ENCODE measurements around the gene GNA15. TPM values are rescaled to one million over a fixed set of nuclear protein-coding genes. Genes with fewer than 3 reads are reported as not detected.

Gene GNA15
- total and polyA plus RNA-seq, 2 experiments from 2014 or later, result 0.29 to 1.5 TPM

DNA sequence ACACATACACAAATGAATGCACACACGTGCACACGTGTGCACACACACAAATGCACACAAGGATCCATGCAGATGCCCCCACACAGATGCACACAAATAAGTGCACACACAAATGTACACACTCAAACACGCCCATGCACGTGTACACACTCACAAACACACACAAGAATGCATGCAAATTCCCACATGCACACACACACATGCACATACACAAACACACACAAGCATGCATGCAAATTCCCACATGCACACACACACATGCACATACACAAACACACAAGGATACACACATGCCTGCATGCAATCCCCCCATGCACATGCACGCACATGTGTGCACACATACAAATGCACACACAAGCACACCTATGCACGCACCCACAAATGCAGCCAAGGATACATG is 13.3 kb downstream of the GNA15 start:
- no peaks in the 10 kb centered on the region for H3K4me1 ChIP-seq (ENCODE audit: insufficient read depth)
- WGBS (ENCODE audit: low lambda C conversion rate, missing lambda C conversion rate), result 92% methylated on average over 6 of the region's 6 CpGs
- no peak for DNase-seq (ENCODE audit: low spot score)
- H3K27ac ChIP-seq, result no peak overlapping the region
- H3K79me2 ChIP-seq, result no peaks in the 10 kb centered on the region
- TF ChIP-seq CTCF (IDR thresholded peaks at IDR 0.05; ENCODE audit: poor library complexity) (no peak), EZH2 (IDR thresholded peaks at IDR 0.05; ENCODE audit: borderline replicate concordance) (no peak), EZH2phosphoT487 (IDR thresholded peaks at IDR 0.05; ENCODE audit: low read depth, severe bottlenecking, unreplicated experiment) (no peak)
- H3K36me3 ChIP-seq (replicated peaks; ENCODE audit: insufficient read depth, low read depth), result no peaks in the 10 kb centered on the region
- no peaks in the 10 kb centered on the region for H3K9me2 ChIP-seq (replicated peaks; ENCODE audit: insufficient read depth)
- no peaks in the 10 kb centered on the region for H3K9me3 ChIP-seq (ENCODE audit: low read depth)
- no peak overlapping the region for H2AFZ ChIP-seq
- no peaks in the 10 kb centered on the region for H3K27me3 ChIP-seq
- no peaks in the 10 kb centered on the region for H4K20me1 ChIP-seq (ENCODE audit: insufficient read depth, poor library complexity, severe bottlenecking)
- H3K4me2 ChIP-seq, result no peak overlapping the region
- H3K4me3 ChIP-seq, result no peak overlapping the region

GRCh38 chr19:3149526-3150505 is 14.0 kb downstream of the GNA15 start:
- no peak overlapping the region for H3K4me2 ChIP-seq
- H3K79me2 ChIP-seq, result no peaks in the 10 kb centered on the region
- no peak overlapping the region for H2AFZ ChIP-seq
- H3K36me3 ChIP-seq (replicated peaks; ENCODE audit: insufficient read depth, low read depth), result no peaks in the 10 kb centered on the region
- no peak overlapping the region for H3K4me3 ChIP-seq
- no peaks in the 10 kb centered on the region for H3K4me1 ChIP-seq (ENCODE audit: insufficient read depth)
- H3K27ac ChIP-seq, result no peak overlapping the region
- H3K9me3 ChIP-seq (ENCODE audit: low read depth), result no peaks in the 10 kb centered on the region
- no peaks in the 10 kb centered on the region for H4K20me1 ChIP-seq (ENCODE audit: insufficient read depth, poor library complexity, severe bottlenecking)
- no peaks in the 10 kb centered on the region for H3K27me3 ChIP-seq
- 79% methylated on average over 35 of the region's 35 CpGs for WGBS (ENCODE audit: low lambda C conversion rate, missing lambda C conversion rate)
- no peak for DNase-seq (ENCODE audit: low spot score)
- H3K9me2 ChIP-seq (replicated peaks; ENCODE audit: insufficient read depth), result no peaks in the 10 kb centered on the region
- TF ChIP-seq CTCF (IDR thresholded peaks at IDR 0.05; ENCODE audit: poor library complexity) (no peak), EZH2 (IDR thresholded peaks at IDR 0.05; ENCODE audit: borderline replicate concordance) (no peak), EZH2phosphoT487 (IDR thresholded peaks at IDR 0.05; ENCODE audit: low read depth, severe bottlenecking, unreplicated experiment) (no peak)

DNA sequence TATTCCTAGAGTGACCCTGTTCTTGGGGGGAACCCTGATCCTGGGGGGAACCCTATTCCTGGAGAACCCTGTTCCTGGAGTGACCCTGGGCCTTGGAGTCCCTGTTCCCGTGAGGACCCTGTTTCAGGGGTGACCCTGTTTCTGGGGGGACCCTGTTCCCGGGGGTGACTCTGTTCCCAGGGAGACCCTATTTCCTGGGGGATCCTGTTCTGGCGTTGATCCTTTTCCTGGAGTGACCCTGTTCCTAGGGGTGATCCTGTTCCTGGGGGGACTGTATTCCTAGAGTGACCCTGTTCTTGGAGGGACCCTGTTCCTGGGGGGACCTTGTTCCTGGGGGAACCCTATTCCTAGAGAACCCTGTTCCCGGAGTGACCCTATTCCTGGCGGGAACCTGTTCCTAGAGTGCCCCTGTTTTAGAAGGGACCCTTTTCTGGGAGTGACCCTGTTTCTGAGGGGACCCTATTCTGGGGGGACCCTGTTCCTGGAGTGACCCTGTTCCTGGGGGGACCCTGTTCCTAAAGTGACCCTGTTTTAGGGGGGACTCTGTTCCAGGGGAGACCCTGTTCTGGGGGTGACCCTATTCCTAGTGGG is 15.0 kb downstream of the GNA15 start:
- Histone ChIP-seq H4K20me1 (ENCODE audit: insufficient read depth, poor library complexity, severe bottlenecking) (no peaks in the 10 kb centered on the region), H3K79me2 (no peaks in the 10 kb centered on the region), H3K4me3 (no peak overlapping the region), H3K27ac (no peak overlapping the region), H3K9me2 (replicated peaks; ENCODE audit: insufficient read depth) (no peaks in the 10 kb centered on the region), H3K4me1 (ENCODE audit: insufficient read depth) (no peaks in the 10 kb centered on the region), H3K27me3 (no peaks in the 10 kb centered on the region), H3K4me2 (no peak overlapping the region), H2AFZ (no peak overlapping the region), H3K36me3 (replicated peaks; ENCODE audit: insufficient read depth, low read depth) (no peaks in the 10 kb centered on the region), H3K9me3 (ENCODE audit: low read depth) (no peaks in the 10 kb centered on the region)
- DNase-seq (ENCODE audit: low spot score), result no peak
- 61% methylated on average over 5 of the region's 5 CpGs for WGBS (ENCODE audit: low lambda C conversion rate, missing lambda C conversion rate)
- TF ChIP-seq CTCF (IDR thresholded peaks at IDR 0.05; ENCODE audit: poor library complexity) (no peak), EZH2phosphoT487 (IDR thresholded peaks at IDR 0.05; ENCODE audit: low read depth, severe bottlenecking, unreplicated experiment) (no peak), EZH2 (IDR thresholded peaks at IDR 0.05; ENCODE audit: borderline replicate concordance) (no peak)
